Measurements from ENCODE around the gene TAGLN3. TPM values are rescaled to one million over a fixed set of nuclear protein-coding genes. Genes with fewer than 3 reads are reported as not detected.

The TAGLN3 gene
- total and polyA plus RNA-seq, 7 donors: 0.21 to 0.66 TPM; not detected in 5

DNA sequence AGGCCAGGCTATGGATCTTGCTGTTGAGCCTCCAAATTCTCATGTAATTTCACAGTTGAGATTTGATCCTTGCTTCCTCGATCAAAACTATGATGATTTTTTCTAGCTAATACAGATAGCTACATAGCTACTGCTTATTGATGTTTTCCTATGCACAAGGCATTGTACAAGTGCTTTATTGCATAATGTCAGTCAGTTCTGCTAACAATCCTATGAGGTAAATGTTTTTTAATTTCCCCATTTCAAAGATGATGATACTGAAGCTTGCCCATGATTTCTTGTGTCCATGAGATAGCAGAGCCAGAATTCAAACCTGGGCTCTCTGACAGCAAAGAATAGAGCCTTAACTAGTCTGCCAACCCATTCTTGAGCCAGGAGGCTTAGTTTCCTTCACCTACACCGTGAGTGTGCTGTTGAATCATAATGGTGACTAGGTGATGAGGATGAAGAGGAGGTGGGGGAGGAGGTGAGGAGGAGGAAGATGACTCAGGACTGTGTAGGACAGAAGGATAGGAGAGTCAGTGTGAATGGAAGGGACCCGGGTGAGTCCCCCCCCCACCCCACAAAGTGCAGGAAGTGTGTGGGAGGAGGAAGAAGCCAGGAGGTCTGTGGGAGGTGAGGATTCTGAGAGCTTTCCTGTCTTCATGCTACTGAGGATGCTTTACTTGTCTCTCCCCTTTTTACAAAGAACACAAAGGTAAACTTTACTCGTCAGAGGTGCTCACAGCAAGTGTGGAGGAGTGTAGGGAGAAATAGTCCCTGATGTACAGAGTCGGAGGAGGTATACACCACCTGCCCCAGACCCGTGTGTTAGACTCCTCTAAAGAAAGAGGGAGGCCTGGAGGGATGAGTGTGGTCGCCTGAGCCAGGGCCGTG lies 3.6 kb downstream of the TAGLN3 start:
- intact Hi-C loops (cut with DNase I): no loop called here
- DNase-seq: no peak
- Histone ChIP-seq H3K9me3 (no peaks in the 10 kb centered on the region), H3K27me3 (ENCODE audit: insufficient read depth in 3 of 3, low read length in 2 of 3) (peaks cover 0 to 16% (median 0%) of the 10 kb centered on the region in 3 donors), H3K4me3 (no peak overlapping the region), H3K36me3 (ENCODE audit: insufficient read depth in 1 of 2, low read depth in 1 of 2) (no peaks in the 10 kb centered on the region), H3K4me1 (no peaks in the 10 kb centered on the region), H3K27ac (no peak overlapping the region)
- ATAC-seq: no peak
- TF ChIP-seq, protein P1, sequence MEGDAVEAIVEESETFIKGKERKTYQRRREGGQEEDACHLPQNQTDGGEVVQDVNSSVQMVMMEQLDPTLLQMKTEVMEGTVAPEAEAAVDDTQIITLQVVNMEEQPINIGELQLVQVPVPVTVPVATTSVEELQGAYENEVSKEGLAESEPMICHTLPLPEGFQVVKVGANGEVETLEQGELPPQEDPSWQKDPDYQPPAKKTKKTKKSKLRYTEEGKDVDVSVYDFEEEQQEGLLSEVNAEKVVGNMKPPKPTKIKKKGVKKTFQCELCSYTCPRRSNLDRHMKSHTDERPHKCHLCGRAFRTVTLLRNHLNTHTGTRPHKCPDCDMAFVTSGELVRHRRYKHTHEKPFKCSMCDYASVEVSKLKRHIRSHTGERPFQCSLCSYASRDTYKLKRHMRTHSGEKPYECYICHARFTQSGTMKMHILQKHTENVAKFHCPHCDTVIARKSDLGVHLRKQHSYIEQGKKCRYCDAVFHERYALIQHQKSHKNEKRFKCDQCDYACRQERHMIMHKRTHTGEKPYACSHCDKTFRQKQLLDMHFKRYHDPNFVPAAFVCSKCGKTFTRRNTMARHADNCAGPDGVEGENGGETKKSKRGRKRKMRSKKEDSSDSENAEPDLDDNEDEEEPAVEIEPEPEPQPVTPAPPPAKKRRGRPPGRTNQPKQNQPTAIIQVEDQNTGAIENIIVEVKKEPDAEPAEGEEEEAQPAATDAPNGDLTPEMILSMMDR (IDR thresholded peaks at IDR 0.05): no peak
- 70 to 75% (median 74%) methylated on average over 8 of the region's 8 CpGs for WGBS, 3 donors

DNA sequence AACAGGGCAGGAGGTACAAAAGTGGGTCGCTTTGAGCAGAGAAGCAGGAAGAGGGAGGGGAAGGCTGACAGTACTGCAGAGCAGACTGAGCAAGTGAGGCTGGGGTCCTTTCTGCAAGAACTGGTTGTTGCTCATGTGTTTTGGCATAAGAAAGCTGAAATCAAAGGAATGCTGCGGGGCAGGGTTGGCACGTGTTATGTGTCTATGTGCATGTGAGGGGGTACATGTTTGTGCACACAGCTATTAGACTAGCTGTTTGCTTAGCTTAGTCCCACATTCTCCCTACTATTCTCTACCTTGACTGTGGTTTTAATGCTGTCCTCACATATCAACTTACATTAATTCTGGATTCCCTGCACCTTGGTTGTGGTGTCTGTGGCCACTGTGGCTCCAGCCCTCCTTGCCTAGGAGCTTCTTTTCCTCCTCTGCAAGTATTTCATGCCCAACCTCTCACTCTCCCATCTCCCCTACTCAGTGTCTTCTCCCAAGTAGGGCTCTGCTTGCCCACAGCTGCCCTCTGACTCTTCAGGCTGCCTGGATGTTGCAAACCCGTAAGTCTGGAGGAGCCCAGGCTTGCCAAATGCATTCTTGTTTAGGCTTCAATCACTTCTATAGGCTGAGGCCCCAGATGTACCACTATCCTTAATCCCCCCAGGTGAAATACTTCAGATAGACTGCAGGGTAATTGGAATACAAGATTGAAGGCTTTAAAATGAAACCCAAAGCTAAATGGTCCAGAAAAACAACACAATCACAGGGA lies 4.8 kb downstream of the TAGLN3 start:
- DNase-seq: no peak
- no peaks in the 10 kb centered on the region for H3K36me3 ChIP-seq (ENCODE audit: insufficient read depth in 1 of 2, low read depth in 1 of 2)
- H3K27me3 ChIP-seq (ENCODE audit: insufficient read depth in 3 of 3, low read length in 2 of 3): peaks cover 0 to 16% (median 0%) of the 10 kb centered on the region in 3 donors
- H3K4me3 ChIP-seq: no peak overlapping the region
- no peaks in the 10 kb centered on the region for H3K4me1 ChIP-seq
- intact Hi-C loops (cut with DNase I): no loop called here
- TF ChIP-seq, protein P1 (IDR thresholded peaks at IDR 0.05): no peak
- H3K9me3 ChIP-seq: no peaks in the 10 kb centered on the region
- 81 to 90% (median 86%) methylated on average over 4 of the region's 4 CpGs for WGBS, 3 donors
- ATAC-seq: no peak
- H3K27ac ChIP-seq: no peak overlapping the region

DNA sequence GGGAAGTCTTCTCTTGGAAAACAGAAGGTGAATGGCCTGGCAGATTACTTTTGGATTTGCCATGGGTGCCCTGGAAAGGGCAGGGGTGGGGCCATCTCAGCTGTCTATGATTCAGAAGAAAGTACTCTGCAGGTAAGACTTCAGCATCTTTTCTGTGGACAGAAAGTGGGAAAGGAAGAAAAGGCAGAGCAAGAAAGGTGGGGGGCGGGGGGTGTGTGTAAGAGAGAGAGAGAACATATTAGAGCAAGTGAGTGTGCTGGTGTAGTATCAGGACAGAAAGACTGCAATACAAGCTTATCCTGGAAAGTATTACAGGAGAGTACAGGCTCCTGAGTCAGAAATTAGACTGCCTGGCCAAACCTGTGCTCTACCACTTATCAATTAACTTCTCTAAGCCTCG lies 5.5 kb downstream of the TAGLN3 start:
- 78 to 92% (median 89%) methylated on average over 2 of the region's 2 CpGs for WGBS, 3 donors
- Histone ChIP-seq H3K4me1 (no peaks in the 10 kb centered on the region), H3K36me3 (ENCODE audit: insufficient read depth in 1 of 2, low read depth in 1 of 2) (no peaks in the 10 kb centered on the region), H3K4me3 (no peak overlapping the region), H3K27ac (no peak overlapping the region), H3K27me3 (ENCODE audit: insufficient read depth in 3 of 3, low read length in 2 of 3) (peaks cover 0 to 16% (median 0%) of the 10 kb centered on the region in 3 donors), H3K9me3 (no peaks in the 10 kb centered on the region)
- intact Hi-C loops (cut with DNase I): no loop called here
- no peak for ATAC-seq
- TF ChIP-seq, protein P1 (IDR thresholded peaks at IDR 0.05): no peak
- no peak for DNase-seq

DNA sequence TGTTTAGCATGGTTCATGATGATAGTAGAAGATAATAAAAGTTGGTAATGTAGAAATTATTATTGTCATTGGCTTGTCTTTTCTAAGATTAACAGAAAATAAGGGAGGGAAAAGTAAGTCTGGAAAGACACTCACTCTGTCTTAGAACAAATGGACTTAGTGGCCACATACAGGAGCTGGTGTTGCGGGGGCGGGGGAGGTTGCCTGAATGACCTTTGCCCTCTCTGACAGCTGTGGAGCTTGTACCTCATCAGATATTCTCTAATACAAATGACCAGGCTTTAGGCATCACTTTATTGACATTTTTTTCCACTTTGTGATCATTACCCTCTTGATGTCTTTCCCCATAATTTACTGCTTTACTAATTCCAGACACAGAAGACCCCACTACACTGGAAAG lies 5.9 kb downstream of the TAGLN3 start:
- TF ChIP-seq, protein P1 (IDR thresholded peaks at IDR 0.05): no peak
- no peaks in the 10 kb centered on the region for H3K36me3 ChIP-seq (ENCODE audit: insufficient read depth in 1 of 2, low read depth in 1 of 2)
- H3K9me3 ChIP-seq: no peaks in the 10 kb centered on the region
- intact Hi-C loops (cut with DNase I): no loop called here
- no peak overlapping the region for H3K4me3 ChIP-seq
- no peak overlapping the region for H3K27ac ChIP-seq
- no peak for ATAC-seq
- 93 to 97% (median 94%) methylated on average over 2 of the region's 2 CpGs for WGBS, 3 donors
- H3K4me1 ChIP-seq: no peaks in the 10 kb centered on the region
- no peak for DNase-seq
- H3K27me3 ChIP-seq (ENCODE audit: insufficient read depth in 3 of 3, low read length in 2 of 3): peaks cover 0 to 16% (median 0%) of the 10 kb centered on the region in 3 donors
